Measurements from ENCODE around the gene OTX2. TPM values are rescaled to one million over a fixed set of nuclear protein-coding genes. Genes with fewer than 3 reads are reported as not detected.

The OTX2 gene
- polyA plus RNA-seq, 1 of the 3 experiments (the other 2 are of a cell fraction): not detected

- no peak for TF ChIP-seq FOXM1 (IDR thresholded peaks at IDR 0.05; ENCODE audit: low read depth)
Observed at GRCh38 chr14:56801920-56802319, 8.4 kb downstream of the OTX2 start (continued).

DNA sequence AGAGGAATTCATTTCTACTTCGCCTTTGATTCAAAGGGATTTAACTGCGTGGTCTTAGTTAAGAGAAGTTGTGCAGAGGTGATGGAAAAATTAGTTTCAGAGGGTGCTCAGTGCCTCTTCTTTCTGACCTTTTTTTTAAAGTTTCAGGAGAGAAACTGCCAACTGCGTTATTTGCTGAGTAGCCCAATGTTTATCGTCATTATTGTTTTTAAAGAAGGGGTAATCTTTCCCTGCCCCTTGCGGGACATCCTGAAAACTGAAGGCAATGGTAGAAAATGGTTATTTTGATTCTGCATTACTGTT is 11.0 kb downstream of the OTX2 start:
- no peaks in the 10 kb centered on the region for H3K79me2 ChIP-seq (ENCODE audit: insufficient read depth)
- no peaks in the 10 kb centered on the region for H3K9me2 ChIP-seq
- no peak overlapping the region for H3K4me2 ChIP-seq
- H3K4me1 ChIP-seq (ENCODE audit: control insufficient read depth in 1 of 2, insufficient read depth in 2 of 2, low read depth in 1 of 2, low read length in 1 of 2): no peaks in the 10 kb centered on the region
- H3K27me3 ChIP-seq (ENCODE audit: insufficient read depth): peaks cover 74% of the 10 kb centered on the region
- DNase-seq: no peak
- POLR2A ChIA-PET: no interaction called here
- H3K9me3 ChIP-seq: no peaks in the 10 kb centered on the region
- WGBS (ENCODE audit: low lambda C conversion rate): 9% methylated on average over 5 of the region's 5 CpGs
- CTCF ChIA-PET: no interaction called here
- H2AFZ ChIP-seq (ENCODE audit: low read depth): no peak overlapping the region
- H3F3A ChIP-seq (replicated peaks; ENCODE audit: insufficient read depth): no peaks in the 10 kb centered on the region
- H3K27ac ChIP-seq (ENCODE audit: low read depth in 2 of 2, low read length in 1 of 2): no peak overlapping the region
- no peaks in the 10 kb centered on the region for H3K36me3 ChIP-seq (replicated peaks in 1 of 2; ENCODE audit: control insufficient read depth in 1 of 2, insufficient read depth in 2 of 2, low read length in 1 of 2)
- no peaks in the 10 kb centered on the region for H4K20me1 ChIP-seq (ENCODE audit: insufficient read depth)
- no peak overlapping the region for H3K4me3 ChIP-seq (ENCODE audit: low read depth in 2 of 2, low read length in 1 of 2)
- no peak overlapping the region for H3K9ac ChIP-seq
- TF ChIP-seq FOSL2 (IDR thresholded peaks at IDR 0.05; ENCODE audit: borderline replicate concordance, low read depth): no peak
- TF ChIP-seq NRF1 (IDR thresholded peaks at IDR 0.05; ENCODE audit: low read depth, low read length): no peak
- TF ChIP-seq RXRA (IDR thresholded peaks at IDR 0.05; ENCODE audit: borderline replicate concordance, low read depth): no peak
- no peak for TF ChIP-seq FOXJ3 (CRISPR knock-in tag; IDR thresholded peaks at IDR 0.05)
- no peak for TF ChIP-seq USF1 (IDR thresholded peaks at IDR 0.05; ENCODE audit: borderline replicate concordance, low read depth)
- no peak for TF ChIP-seq TAF1 (IDR thresholded peaks at IDR 0.05; ENCODE audit: borderline replicate concordance, low read depth, low read length)

GRCh38 chr14:56798447-56799342 is 11.6 kb downstream of the OTX2 start:
- WGBS (ENCODE audit: low lambda C conversion rate): 13% methylated on average over 18 of the region's 41 CpGs
- CTCF ChIA-PET: no interaction called here

More at GRCh38 chr14:56798447-56799342, 11.6 kb downstream of the OTX2 start:
- Histone ChIP-seq H3K27ac (ENCODE audit: low read depth in 2 of 2, low read length in 1 of 2) (no peak overlapping the region), H3K4me1 (ENCODE audit: control insufficient read depth in 1 of 2, insufficient read depth in 2 of 2, low read depth in 1 of 2, low read length in 1 of 2) (no peaks in the 10 kb centered on the region), H3K9me2 (no peaks in the 10 kb centered on the region), H3K79me2 (ENCODE audit: insufficient read depth) (no peaks in the 10 kb centered on the region), H3F3A (replicated peaks; ENCODE audit: insufficient read depth) (no peaks in the 10 kb centered on the region), H3K36me3 (replicated peaks in 1 of 2; ENCODE audit: control insufficient read depth in 1 of 2, insufficient read depth in 2 of 2, low read length in 1 of 2) (no peaks in the 10 kb centered on the region), H4K20me1 (ENCODE audit: insufficient read depth) (no peaks in the 10 kb centered on the region), H3K4me2 (no peak overlapping the region), H3K4me3 (ENCODE audit: low read depth in 2 of 2, low read length in 1 of 2) (no peak overlapping the region), H2AFZ (ENCODE audit: low read depth) (no peak overlapping the region), H3K9ac (no peak overlapping the region), H3K27me3 (ENCODE audit: insufficient read depth) (peaks cover 73% of the 10 kb centered on the region), H3K9me3 (no peaks in the 10 kb centered on the region)
- POLR2A ChIA-PET: no interaction called here
- no peak for DNase-seq
- no peak for TF ChIP-seq MEF2A (IDR thresholded peaks at IDR 0.05; ENCODE audit: borderline replicate concordance, low read depth)
- no peak for TF ChIP-seq NRF1 (IDR thresholded peaks at IDR 0.05; ENCODE audit: low read depth, low read length)
- no peak for TF ChIP-seq RXRA (IDR thresholded peaks at IDR 0.05; ENCODE audit: borderline replicate concordance, low read depth)
- TF ChIP-seq TEAD4 (IDR thresholded peaks at IDR 0.05; ENCODE audit: borderline replicate concordance, insufficient read depth): no peak
